Measurements from ENCODE around the gene TBX5. TPM values are rescaled to one million over a fixed set of nuclear protein-coding genes. Genes with fewer than 3 reads are reported as not detected.

The TBX5 gene
- polyA plus RNA-seq, 1 of the 3 experiments (the other 2 are of a cell fraction), result not detected

- no peak for TF ChIP-seq GABPA (IDR thresholded peaks at IDR 0.05; ENCODE audit: low read depth)
Measured at GRCh38 chr12:114342656-114343055, 63.3 kb downstream of the TBX5 start (continued).

- TF ChIP-seq YY1 (IDR thresholded peaks at IDR 0.05; ENCODE audit: low read depth) (no peak), RCOR1 (IDR thresholded peaks at IDR 0.05; ENCODE audit: low read length) (no peak), EZH2phosphoT487 (IDR thresholded peaks at IDR 0.05; ENCODE audit: borderline replicate concordance, low read depth) (no peak), GATA2 (CRISPR knock-in tag; IDR thresholded peaks at IDR 0.05) (no peak), RAD21 (IDR thresholded peaks at IDR 0.05; ENCODE audit: low read length) (no peak), RFX5 (IDR thresholded peaks at IDR 0.05; ENCODE audit: low read length) (no peak), SMC3 (IDR thresholded peaks at IDR 0.05; ENCODE audit: low read depth, low read length) (no peak), REST (IDR thresholded peaks at IDR 0.05; ENCODE audit: low read depth, low read length) (no peak), MEF2A (IDR thresholded peaks at IDR 0.05; ENCODE audit: borderline replicate concordance, low read depth) (no peak), MXI1 (IDR thresholded peaks at IDR 0.05; ENCODE audit: low read depth, low read length) (no peak), SIN3A (IDR thresholded peaks at IDR 0.05; ENCODE audit: borderline replicate concordance, low read depth, low read length) (no peak), ZBTB33 (IDR thresholded peaks at IDR 0.05; ENCODE audit: borderline replicate concordance, low read depth) (no peak), ELF1 (IDR thresholded peaks at IDR 0.05) (no peak)
- 14% methylated on average over 6 of the region's 6 CpGs for WGBS (ENCODE audit: low lambda C conversion rate)
Measured at GRCh38 chr12:114341635-114342034, 64.3 kb downstream of the TBX5 start.

More at GRCh38 chr12:114341635-114342034, 64.3 kb downstream of the TBX5 start:
- Histone ChIP-seq H2AFZ (ENCODE audit: low read depth) (no peak overlapping the region), H3F3A (replicated peaks; ENCODE audit: insufficient read depth) (no peaks in the 10 kb centered on the region), H4K20me1 (ENCODE audit: insufficient read depth) (no peaks in the 10 kb centered on the region), H3K27ac (ENCODE audit: low read depth in 2 of 2, low read length in 1 of 2) (no peak overlapping the region), H3K79me2 (ENCODE audit: insufficient read depth) (no peaks in the 10 kb centered on the region), H3K4me2 (no peak overlapping the region), H3K9me3 (no peaks in the 10 kb centered on the region), H3K4me1 (ENCODE audit: control insufficient read depth in 1 of 2, insufficient read depth in 2 of 2, low read depth in 1 of 2, low read length in 1 of 2) (no peaks in the 10 kb centered on the region), H3K9ac (no peak overlapping the region), H3K36me3 (replicated peaks in 1 of 2; ENCODE audit: control insufficient read depth in 1 of 2, insufficient read depth in 2 of 2, low read length in 1 of 2) (no peaks in the 10 kb centered on the region), H3K9me2 (no peaks in the 10 kb centered on the region), H3K27me3 (ENCODE audit: insufficient read depth) (no peaks in the 10 kb centered on the region), H3K4me3 (ENCODE audit: low read depth in 2 of 2, low read length in 1 of 2) (no peak overlapping the region)
- ChIA-PET POLR2A (no interaction called here), CTCF (no interaction called here)
- DNase-seq, result no peak

Measured in SK-N-SH (cell line).